Epithelial cell of esophagus (primary cell): ENCODE data around the gene TRPM3.
"Not testable (repeated sequence)": the region's sequence is repeated elsewhere in the genome, so short reads cannot be mapped to it uniquely, and the experiment has no call there.

ENCODE experiments used
- DNase-seq: peaks from one replicate; pipeline ENCODE4 v3.0.0; 2010; ENCODE audit warnings: low read depth
- H3K4me3 ChIP-seq: 2 replicates; pipeline ENCODE4 v1.5.1; 2011; ENCODE audit warnings: mild to moderate bottlenecking, low read length, control low read depth
- TF ChIP-seq, protein P1 (sequence below): IDR thresholded peaks from 2 replicates; pipeline ENCODE4 v1.5.1; 2011; ENCODE audit warnings: low read depth, mild to moderate bottlenecking, low read length, control low read depth, inconsistent platforms; ENCODE audit not compliant: insufficient read depth; ENCODE audit errors: missing control alignments

TRPM3 gene

DNA sequence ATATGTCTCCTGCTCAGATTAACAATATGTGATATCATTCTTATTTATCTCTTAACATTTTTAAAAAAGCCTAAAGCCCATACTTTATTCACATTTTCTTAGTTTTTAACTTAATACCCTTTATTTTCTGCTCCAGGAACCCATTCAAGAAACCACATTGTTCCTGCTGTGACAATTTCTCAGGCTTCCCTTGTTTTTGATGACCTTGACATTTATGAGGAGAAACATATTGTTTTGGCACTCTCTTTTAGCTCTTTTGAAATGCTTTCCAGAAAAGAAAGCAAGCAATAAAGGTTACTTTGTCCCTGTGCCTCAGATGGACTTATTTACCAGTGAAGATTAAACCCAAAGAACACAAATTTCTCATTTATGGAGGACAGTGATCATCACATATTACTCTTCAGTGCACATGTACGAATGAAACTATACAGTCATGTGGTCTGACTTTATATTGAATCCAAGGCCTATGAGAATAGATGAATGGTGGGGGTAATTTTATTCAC is 445.5 kb downstream of the TRPM3 start:
- no peak for DNase-seq
- TF ChIP-seq, protein P1, sequence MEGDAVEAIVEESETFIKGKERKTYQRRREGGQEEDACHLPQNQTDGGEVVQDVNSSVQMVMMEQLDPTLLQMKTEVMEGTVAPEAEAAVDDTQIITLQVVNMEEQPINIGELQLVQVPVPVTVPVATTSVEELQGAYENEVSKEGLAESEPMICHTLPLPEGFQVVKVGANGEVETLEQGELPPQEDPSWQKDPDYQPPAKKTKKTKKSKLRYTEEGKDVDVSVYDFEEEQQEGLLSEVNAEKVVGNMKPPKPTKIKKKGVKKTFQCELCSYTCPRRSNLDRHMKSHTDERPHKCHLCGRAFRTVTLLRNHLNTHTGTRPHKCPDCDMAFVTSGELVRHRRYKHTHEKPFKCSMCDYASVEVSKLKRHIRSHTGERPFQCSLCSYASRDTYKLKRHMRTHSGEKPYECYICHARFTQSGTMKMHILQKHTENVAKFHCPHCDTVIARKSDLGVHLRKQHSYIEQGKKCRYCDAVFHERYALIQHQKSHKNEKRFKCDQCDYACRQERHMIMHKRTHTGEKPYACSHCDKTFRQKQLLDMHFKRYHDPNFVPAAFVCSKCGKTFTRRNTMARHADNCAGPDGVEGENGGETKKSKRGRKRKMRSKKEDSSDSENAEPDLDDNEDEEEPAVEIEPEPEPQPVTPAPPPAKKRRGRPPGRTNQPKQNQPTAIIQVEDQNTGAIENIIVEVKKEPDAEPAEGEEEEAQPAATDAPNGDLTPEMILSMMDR = no peak
- no peak overlapping the region for H3K4me3 ChIP-seq

DNA sequence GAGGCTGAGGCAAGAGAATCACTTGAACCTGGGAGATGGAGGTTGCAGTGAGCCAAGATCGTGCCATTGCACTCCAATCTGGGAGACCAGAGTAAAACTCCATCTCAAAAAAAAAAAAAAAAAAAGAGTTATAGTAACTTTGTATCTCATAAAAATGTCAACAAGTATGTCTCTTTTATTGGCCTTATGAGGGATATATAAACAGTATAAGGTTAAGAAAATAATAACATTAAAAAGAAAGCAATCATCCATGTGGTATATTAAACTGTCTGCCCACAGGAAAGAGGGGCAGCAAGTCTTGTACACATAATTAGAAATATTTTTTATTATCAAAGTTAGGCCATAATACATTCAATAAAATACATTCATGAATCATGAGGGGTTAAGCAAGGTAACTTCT is 447.6 kb downstream of the TRPM3 start:
- DNase-seq = no peak
- TF ChIP-seq, protein P1 = no peak
- H3K4me3 ChIP-seq = no peak overlapping the region

DNA sequence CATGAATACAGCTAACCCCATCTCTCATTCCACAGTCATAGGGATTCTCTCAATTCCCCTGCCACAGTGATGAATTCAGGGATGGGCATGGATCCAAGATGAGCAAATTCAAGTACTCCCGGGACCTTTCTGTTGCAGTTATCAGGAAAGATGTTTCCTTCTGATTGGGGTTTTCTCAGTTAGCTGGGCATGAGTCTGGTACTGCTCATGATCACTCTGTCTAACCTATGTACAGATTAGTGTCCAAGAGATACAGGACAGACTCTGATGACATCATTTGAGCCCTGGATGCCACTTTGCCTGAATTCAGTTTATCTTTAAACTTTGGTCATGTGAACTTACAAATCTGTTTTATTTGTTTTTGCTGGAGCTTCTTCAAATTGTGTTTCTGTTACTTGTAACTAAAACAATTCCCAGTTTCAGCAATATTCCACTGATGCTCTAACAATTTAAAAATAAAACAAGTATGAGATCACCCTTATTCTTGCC is 449.2 kb downstream of the TRPM3 start:
- TF ChIP-seq, protein P1 = no peak
- DNase-seq = no peak
- H3K4me3 ChIP-seq = no peak overlapping the region

DNA sequence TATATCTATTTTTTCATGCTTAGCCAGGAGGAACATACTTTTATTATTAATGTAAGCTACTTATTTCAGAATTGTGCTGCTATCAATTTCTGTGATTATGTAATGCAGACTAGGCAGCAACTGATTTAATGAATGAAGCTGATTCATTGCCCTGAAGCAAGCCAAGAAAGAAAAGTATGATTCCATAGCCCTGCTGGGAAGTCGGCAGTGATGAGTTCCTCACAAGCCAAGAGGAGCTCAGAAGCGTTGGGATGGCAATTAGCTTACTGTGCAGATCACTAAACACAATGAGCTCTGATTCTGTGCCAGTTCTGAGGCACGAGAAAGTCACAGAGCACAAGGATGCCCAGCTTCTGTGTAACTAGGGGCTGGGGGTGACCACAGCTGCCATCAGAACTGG is 452.7 kb downstream of the TRPM3 start:
- H3K4me3 ChIP-seq = no peak overlapping the region
- DNase-seq = peak; percentile 64
- TF ChIP-seq, protein P1 = no peak

DNA sequence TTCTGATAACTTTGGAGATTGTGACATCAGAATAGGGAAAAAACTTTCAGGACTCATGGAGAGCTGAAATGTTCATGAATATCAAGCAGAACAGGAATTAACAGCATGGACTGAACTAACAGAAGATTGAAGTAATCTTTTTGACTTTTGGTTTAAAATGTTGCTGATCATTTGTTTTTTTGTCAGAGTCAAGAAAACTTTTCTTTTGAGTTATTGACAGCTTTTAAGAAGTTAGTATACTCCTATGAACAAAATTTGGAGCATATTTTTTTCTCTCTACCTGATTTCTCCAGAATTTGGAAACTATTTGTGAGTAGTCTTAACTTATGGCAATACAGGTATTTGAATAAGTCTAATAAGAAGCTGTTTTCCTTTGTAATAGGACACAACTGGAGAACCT is 462.7 kb downstream of the TRPM3 start:
- TF ChIP-seq, protein P1 = no peak
- no peak overlapping the region for H3K4me3 ChIP-seq
- DNase-seq = no peak

DNA sequence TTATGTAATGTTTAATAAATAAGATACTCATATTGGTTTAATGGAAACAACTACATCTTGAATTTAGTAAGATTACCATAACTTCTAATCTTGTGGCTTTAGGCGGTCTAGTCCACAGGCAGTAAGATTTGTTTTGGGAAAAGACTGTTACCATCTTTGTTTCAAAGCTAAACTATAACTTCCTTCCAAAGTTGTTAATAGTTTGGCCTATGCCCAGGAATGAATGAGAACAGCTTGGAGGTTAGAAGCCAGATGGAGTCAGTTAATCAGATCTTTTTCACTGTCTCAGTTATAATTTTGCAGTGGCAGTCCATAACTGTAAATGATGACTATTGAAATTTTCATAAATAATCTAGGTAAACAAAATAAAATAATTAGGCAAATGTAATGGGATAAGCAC is 465.1 kb downstream of the TRPM3 start:
- TF ChIP-seq, protein P1 = no peak
- no peak for DNase-seq
- H3K4me3 ChIP-seq = no peak overlapping the region

DNA sequence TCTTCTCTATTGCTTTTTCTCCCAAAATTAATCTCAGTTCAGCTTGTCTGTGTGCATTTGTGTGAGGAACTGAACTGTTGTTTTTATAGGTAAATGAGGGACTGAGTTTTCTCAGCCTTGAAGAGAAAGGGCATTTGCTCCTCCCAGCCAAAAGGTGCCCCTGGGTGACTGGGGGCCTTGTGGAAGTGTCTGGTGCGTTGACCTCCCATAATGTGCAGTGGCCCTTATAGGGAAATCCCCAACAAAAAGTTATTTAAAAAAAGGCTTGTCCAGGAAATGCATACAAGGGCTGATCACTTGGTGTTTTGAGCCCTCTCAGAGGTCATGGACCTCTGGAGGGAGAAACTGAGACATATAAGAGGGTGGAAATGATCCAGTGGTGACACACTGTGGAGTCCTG is 467.3 kb downstream of the TRPM3 start:
- TF ChIP-seq, protein P1 = no peak
- no peak for DNase-seq
- no peak overlapping the region for H3K4me3 ChIP-seq

DNA sequence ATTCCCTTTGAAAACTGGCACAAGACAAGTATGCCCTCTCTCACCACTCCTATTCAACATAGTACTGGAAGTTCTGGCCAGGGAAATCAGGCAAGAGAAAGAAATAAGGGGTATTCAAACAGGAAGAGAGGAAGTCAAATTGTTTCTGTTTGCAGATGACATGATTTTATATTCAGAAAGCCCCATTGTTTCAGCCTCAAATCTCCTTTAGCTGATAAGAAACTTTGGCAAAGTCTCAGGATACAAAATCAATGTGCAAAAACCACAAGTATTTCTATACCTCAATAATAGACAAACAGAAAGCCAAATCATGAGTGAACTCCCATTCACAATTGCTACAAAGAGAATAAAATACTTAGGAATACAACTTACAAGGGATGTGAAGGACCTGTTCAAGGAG is 476.8 kb downstream of the TRPM3 start:
- not testable (repeated sequence) for DNase-seq, H3K4me3 ChIP-seq
